GM18517 (cell line): ENCODE data around the gene PRR7.

ENCODE experiments used
- ATAC-seq: cut with Tn5 transposase; IDR thresholded peaks from one replicate; pipeline ENCODE4 v1.9.1; 2021; ENCODE audit warnings: mild to moderate bottlenecking, moderate library complexity; ENCODE audit not compliant: unreplicated experiment

The PRR7 gene

GRCh38 chr5:177496070-177496726 lies 49.6 kb downstream of the PRR7 start:
- no peak for ATAC-seq

GRCh38 chr5:177496727-177497291 lies 50.2 kb downstream of the PRR7 start:
- ATAC-seq: no peak

GRCh38 chr5:177497292-177498012 lies 50.8 kb downstream of the PRR7 start, which contains the start of gene PDLIM7:
PDLIM7 (minus strand) TSS chr5:177497604; CDS start chr5:177496512, 1,092 bp downstream.
- peak; percentile 63 for ATAC-seq

GRCh38 chr5:177498013-177498787 lies 51.6 kb downstream of the PRR7 start:
- no peak for ATAC-seq

GRCh38 chr5:177499842-177500241 lies 53.2 kb downstream of the PRR7 start:
- no peak for ATAC-seq

GRCh38 chr5:177500685-177501522 lies 54.3 kb downstream of the PRR7 start:
- ATAC-seq: no peak

- ATAC-seq: no peak
These were observed 55.5 kb downstream of the PRR7 start for GRCh38 chr5:177501874-177502678.

GRCh38 chr5:177502886-177503285 lies 56.3 kb downstream of the PRR7 start:
- ATAC-seq: no peak

GRCh38 chr5:177503351-177504085 lies 56.9 kb downstream of the PRR7 start:
- no peak for ATAC-seq

GRCh38 chr5:177504086-177505056 lies 57.8 kb downstream of the PRR7 start:
- ATAC-seq: no peak

- ATAC-seq: no peak
These were observed 58.5 kb downstream of the PRR7 start for GRCh38 chr5:177505075-177505474.
